NCI-H2227 treated with DMSO at 0.1 percent for 48 hours (cell line): Measurements from ENCODE around the gene RALB.
"Not testable (repeated sequence)": the region's sequence is repeated elsewhere in the genome, so short reads cannot be mapped to it uniquely, and the experiment has no call there.

Experiments
- DNase-seq: peaks from one replicate; lab custom pipeline; 2025; lab: John Stamatoyannopoulos, UW

The RALB gene

DNA sequence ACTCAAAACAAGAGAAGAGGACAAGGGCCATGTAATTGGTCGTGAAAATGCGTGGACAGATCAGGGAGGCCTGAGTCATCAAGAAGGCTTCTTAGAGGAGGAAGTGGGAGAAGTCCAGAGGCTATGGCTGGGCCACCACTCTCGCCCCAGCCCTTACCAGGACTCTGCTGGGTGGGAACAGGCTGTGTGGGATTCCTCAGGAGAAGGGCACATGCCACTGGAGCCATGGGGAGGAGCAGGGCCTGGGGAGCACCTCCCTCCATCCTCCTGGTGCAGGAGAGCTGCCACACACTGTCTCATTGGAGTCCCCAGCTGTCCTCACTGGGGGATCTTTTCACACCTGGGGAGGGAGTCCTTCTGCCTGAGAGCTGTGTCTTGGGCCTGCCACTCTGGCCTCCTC, 9.4 kb upstream of the RALB start:
- no peak for DNase-seq

DNA sequence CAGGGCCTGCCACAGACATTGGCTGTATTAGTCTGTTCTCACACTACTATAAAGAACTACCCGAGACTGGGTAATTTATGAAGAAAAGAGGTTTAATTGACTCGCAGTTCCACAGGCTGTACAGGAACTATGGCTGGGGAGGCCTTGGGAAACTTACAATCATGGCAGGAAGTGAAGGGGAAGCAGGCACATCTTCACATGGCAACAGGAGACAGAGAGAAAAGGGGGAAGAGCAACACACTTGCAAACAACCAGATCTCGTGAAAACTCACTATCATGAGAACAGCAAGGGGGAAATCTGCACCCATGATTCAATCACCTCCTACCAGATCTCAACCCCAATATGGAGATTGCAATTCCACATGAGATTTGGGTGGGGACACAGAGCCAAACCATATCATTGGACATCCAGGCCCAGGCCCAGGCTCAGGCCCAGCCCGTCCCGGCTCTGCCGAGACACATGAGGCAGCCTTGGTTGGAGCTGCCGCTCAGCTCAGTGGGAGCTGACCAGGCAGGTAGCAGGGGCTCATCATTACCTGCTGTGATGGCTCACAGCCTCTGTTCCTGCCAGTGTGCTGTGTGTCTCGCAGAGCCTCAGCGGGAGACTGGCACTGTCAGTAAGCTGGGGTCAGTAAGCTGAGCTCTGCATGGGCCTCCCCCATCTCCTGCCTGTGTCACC, 8.6 kb upstream of the RALB start:
- DNase-seq = no peak

DNA sequence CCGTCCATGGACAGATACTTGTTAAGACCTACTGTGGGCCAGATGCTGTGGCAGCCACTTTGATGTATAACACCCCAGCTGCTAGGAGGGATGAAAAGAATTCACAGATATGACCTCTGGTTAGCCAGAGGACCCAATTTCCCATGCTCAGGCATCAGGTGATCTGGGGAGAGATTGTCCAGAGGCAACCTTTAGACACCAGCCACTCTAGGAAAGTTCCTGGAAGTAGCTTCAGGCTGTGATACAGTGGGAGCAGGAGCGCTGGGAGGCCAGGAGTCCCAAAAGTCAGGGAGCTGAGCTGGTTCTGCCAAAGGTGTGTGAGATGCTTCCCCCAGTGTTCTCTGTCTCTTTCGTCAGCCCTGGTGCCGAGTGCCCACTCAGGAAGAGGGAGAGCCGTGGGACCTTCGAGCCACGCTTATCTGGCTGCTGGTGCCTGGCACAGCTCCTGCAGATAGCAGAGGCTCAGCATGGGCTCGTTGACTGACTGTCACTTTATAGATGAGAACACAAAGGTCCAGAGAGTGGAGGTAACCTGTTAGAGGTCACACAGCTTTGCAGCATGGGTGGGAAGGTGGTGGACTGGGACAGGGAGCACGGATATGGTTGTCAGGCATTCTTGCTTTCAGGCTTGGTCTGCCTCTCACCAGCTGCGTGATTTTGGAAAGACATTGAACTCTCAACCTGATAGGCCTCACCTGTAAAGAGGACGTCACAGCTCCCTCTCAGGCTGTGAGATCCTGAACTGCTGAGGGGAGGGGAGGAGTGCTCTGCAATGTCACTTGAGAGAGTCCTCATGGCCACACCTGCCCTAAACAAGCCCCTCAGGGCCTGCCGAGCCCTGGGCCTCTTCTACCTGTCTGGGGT, 7.8 kb upstream of the RALB start:
- DNase-seq = no peak

- DNase-seq = no peak
Measured at GRCh38 chr2:120245520-120246332, 6.9 kb upstream of the RALB start.

DNA sequence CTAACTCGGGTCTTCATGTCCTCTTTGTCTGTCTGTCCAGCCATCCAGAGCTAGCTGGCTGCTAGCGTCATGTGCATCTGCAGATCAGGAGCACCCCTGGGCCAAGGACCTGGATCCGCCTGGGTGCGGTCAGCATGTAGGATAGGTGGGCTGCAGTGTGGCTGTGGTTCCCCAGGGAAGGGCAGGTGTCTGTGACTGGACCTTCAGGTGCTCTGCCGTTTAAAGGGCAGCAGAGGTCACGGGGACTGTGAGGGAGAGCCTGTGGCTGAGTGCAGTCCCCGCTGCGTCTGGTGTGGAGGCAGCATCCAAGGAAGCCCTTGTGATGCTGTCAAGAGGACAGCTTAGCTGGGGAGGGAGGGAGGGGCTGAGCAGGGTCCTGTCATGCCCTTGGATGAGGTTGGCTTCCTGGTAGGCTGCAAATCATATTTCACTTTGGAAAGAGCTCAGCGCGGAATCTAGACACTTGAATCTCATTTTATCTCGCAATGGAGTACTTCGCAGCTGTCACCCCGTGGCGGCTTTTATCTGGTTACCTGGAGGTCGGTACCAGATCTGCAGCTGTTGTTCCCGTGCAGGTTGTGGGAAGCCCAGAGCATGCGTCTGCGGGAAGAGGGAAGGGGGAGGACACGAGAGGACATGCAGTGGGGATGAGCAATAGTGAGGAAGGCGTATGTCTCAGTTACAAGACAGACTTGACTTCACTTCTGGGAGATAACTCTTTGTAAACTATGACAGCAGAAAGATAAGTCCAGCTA, 5.9 kb upstream of the RALB start:
- DNase-seq = no peak

DNA sequence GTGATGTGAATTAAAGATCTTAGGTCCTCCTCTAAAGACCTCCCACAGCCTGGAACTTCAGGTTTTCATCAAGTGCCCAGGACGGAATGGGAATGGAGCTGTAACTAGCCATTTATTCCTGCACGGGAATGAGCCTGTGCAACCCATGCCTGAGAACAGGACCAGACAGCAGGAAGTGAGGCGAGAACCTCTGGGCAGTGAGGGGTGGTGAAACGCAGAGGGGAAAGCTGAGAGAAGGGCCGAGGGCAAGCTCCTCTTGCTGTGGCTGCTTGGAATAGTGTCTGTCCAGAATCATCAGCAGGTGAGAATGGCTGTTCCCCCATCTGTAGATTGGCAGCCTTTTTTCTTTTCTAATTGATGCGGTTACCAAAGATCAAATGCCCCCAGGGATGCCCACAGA, 4.8 kb upstream of the RALB start:
- DNase-seq = no peak

GRCh38 chr2:120250640-120251039, 2.0 kb upstream of the RALB start:
- no peak for DNase-seq

- DNase-seq = no peak
Measured at GRCh38 chr2:120251078-120251477, 1.6 kb upstream of the RALB start.

DNA sequence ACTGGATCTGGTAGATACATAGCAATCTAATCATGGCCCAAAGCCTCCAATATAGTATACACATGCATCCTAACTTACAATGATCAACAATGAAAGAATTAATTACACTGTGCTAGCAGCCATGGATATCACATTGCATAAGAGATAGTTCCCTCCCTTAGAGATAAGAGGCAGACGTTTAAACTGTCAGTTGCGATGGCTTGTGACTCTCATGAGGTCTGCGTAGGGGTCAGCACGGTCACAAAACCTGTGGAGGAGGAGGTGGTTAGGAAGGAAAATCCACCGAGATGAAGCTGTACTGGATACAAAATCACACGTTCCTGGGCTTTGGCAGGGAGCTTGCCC, 800 bp upstream of the RALB start:
- no peak for DNase-seq

DNA sequence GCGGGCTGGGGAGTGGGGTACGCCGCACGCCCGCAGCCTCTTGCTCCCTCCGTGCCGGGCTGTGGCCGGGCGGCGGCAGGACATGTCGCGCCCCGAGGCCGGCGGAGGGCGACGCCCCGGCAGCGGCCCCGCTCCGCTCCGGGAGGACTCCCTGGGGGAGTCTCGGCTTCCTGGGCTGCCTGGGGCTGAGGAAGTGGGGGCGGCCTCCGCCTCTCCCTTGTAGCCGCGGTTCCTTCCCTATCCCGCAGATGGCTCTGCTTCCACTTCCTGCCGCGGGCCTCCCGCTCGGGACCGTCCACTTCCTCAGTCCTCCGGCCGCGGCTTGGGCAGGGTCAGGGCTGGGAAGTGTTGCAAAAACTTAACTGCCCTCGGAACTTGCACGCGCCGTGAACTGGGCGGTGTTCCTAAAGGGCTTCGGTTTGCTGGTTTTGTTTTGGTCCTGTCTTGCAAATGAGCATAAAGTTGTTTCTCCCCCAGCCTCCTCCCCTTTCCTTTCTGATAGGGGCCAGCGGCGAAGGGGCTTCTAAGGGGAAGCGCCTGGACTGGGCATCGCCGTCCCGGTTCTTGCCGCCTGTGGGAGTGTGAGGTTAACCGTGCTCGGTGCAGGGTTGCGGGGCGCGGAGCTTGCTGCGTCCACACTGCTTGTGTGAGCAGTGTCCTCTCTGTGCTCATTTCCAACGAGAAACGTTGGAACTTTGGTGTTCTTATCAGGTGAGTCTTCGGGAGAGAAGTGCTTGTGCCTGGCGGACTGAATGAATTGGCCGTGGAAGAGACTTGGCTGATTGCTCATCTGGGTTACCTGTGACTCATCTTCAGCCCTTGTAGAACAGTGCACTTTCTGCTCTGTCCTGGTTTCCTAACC, 600 bp downstream of the RALB start:
- DNase-seq = peak; percentile 59

- no peak for DNase-seq
Measured at GRCh38 chr2:120254178-120254577, 1.5 kb downstream of the RALB start.

- no peak for DNase-seq
Measured at GRCh38 chr2:120255071-120255470, 2.4 kb downstream of the RALB start.

- no peak for DNase-seq
Measured at GRCh38 chr2:120255986-120256650, 3.5 kb downstream of the RALB start.

DNA sequence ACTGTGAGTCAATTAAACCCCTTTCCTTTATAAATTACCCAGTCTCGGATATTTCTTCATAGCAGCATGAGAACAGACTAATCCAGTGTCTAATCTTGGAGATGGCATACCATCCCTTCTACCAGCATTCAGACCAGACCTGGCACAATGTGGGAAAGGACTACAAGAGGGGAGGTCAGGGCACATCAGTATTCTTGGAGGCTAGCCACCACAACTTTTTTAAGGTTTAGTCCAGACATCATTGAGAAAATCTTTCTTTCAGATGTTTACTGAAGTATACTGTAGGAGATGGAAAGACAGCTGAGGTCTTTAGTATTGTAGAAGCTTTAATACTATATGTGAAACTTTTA, 4.0 kb downstream of the RALB start:
- DNase-seq = no peak

DNA sequence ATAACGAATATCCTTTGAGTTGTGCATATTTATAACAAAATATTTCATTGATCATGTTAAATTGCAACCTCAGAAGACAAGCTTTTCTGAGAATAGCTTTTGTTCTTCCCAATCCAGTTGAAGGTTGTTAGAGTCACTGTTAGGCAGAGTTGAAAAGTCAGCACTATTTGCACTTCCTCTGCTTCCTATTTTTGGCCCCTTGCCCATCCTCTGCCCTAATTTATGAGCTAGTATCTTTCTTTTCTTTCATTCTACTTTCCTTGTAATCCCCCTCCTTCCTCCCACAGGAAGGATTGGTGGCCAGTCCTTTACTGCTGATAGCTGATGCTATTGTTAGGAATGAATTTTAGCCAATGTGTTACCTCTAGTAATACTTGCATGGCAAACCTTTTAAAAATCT, 4.9 kb downstream of the RALB start:
- no peak for DNase-seq

GRCh38 chr2:120258196-120258595, 5.5 kb downstream of the RALB start:
- DNase-seq = no peak

DNA sequence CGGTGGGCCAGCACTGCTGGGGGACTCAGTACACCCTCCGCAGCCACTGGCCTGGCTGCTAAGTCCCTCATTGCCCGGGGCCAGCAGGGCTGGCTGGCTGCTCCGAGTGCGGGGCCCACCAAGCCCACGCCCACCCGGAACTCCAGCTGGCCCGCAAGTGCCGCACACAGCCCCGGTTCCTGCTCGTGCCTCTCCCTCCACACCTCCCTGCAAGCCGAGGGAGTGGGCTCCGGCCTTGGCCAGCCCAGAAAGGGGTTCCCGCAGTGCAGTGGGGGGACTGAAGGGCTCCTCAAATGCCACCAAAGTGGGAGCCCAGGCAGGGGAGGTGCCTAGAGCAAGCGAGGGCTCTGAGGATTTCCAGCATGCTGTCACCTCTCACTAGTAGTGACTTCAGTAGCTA, 7.3 kb downstream of the RALB start:
- DNase-seq = not testable (repeated sequence)

- DNase-seq = no peak
Measured at GRCh38 chr2:120260736-120261135, 8.1 kb downstream of the RALB start.

- DNase-seq = no peak
Measured at GRCh38 chr2:120261387-120262006, 8.8 kb downstream of the RALB start.

- no peak for DNase-seq
Measured at GRCh38 chr2:120262150-120262549, 9.5 kb downstream of the RALB start.
